Stimulated activated CD4-positive, alpha-beta T cell treated with anti-CD3 and anti-CD28 coated beads, Interleukin-15, amount 100 ng/mL, for 24 hours (primary cell): Measurements from ENCODE around the gene LTC4S.
"Not testable (repeated sequence)": the region's sequence is repeated elsewhere in the genome, so short reads cannot be mapped to it uniquely, and the experiment has no call there.

Experiments used
- DNase-seq: peaks from one replicate; pipeline ENCODE4 v3.0.0-alpha.2; 2020

LTC4S gene

GRCh38 chr5:179827680-179828079, 33.9 kb downstream of the LTC4S start:
- peak; percentile 75 for DNase-seq

- DNase-seq = no peak
Observed at GRCh38 chr5:179828756-179829421, 35.1 kb downstream of the LTC4S start.

DNA sequence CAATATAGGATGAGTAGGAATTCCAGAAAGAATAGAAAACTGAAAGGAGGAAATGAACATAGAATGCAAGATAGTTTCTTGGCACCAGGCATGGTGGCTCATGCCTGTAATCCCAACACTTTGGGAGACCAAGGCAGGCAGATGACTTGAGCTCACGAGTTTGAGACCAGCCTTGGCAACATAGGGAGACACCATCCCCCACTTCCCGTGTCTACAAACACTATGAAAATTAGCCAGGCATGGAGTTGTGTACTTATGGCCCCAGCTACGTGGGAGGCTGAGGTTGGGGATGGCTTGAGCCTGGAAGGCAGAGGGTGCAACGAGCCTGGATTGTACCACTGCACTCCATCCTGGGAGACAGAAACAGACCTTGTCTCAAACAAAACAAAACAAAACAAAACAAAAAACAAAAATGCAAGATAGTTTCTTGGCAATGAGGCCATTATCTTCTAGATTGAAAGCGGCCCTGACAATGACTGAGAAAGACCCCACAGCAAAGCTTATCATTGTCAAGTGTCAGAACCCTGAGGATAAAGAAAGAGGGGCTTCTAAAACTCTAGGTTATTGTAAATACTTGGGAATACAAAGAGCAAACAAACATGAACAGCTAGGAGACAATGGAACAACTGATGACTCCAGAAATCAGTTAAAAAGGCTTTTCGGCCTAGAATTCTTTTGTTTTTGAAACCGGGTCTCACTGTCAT, 36.1 kb downstream of the LTC4S start:
- DNase-seq = no peak

DNA sequence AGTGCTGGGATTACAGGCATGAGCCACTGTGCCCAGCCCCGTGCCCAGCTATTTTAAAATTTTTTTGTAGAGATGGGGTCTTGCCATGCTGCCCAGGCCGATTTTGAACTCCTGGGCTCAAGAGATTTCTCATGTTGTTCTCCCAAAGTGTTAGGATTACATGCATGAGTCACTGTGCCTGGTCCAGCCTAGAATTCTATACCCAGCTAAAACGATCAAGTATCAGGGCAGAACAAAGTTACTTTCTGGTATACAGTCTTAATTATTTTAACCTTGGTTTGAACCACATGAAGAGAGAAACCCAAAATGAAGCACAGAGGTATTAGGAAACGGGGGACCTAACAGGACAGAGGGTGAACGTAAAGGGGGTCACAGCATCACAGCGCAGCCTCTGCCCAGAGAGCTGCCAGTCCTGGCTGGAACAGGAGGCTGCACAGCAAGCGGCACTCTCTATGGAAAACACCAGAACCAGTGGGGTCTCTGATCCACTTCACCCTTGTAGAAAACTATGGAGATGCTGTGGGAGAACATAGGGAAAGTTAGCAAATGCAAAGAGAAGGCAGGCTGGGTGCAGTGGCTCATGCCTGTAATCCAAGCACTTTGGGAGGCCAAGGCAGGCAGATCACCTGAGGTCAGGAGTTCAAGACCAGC, 37.2 kb downstream of the LTC4S start:
- DNase-seq = no peak

DNA sequence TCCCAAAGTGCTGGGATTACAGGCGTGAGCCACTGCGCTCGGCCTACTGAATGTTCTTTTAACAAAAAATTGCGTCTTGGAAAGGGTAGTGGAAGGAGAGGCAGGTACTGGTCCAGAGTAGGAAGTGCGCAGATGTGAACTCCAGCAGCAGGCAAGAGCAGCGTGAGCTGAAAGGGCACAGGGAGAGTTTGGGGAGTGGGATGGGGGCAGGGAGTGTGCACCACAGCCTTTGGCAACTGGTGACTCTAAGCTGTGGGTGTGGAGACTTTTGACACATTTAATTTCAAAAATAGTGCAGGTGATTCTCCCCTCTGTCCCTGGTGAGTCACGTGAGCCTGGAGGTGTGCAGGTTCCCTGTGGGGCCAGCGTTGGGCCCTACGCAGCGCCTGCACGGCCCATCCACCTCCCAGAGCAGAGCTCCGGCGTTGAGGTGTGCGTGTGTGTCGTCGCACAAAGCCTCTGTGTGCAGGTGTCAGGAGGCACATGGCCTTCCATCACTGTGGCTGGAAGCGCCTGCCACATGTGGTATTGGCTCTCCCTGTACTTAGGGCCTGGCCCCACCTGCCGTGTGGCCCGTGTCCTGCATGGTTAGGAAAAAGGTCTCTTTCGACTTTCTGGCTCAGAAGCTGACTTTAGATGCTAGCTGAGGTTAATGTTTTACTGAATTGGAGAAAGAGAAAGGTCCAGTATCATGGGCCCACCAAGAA, 38.4 kb downstream of the LTC4S start:
- no peak for DNase-seq

GRCh38 chr5:179833056-179833708, 39.4 kb downstream of the LTC4S start:
- DNase-seq = no peak

- no peak for DNase-seq
Observed at GRCh38 chr5:179833709-179834070, 39.9 kb downstream of the LTC4S start.

GRCh38 chr5:179834120-179834519, 40.3 kb downstream of the LTC4S start:
- DNase-seq = no peak

DNA sequence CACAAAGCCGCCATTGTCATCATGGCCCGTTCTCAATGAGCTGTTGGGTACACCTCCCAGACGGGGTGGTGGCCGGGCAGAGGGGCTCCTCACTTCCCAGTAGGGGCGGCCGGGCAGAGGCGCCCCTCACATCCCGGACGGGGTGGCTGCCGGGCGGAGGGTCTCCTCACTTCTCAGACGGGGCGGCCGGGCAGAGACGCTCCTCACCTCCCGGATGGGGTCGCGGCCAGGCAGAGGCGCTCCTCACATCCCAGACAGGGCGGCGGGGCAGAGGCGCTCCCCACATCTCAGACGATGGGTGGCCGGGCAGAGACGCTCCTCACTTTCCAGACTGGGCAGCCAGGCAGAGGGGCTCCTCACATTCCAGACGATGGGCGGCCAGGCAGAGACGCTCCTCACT, 41.1 kb downstream of the LTC4S start:
- not testable (repeated sequence) for DNase-seq

DNA sequence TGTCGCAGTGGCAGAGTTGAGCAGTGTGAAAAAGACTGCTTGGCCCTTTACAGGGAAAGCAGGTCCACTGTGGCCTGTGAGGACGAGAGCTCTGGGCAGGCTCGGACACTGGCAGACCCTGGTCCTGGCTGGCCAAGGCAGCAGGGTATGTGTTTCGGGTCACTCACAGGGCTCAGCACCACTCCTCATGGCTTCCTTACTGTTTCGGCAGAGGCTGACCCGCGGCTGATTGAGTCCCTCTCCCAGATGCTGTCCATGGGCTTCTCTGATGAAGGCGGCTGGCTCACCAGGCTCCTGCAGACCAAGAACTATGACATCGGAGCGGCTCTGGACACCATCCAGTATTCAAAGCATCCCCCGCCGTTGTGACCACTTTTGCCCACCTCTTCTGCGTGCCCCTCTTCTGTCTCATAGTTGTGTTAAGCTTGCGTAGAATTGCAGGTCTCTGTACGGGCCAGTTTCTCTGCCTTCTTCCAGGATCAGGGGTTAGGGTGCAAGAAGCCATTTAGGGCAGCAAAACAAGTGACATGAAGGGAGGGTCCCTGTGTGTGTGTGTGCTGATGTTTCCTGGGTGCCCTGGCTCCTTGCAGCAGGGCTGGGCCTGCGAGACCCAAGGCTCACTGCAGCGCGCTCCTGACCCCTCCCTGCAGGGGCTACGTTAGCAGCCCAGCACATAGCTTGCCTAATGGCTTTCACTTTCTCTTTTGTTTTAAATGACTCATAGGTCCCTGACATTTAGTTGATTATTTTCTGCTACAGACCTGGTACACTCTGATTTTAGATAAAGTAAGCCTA, 42.6 kb downstream of the LTC4S start:
- DNase-seq = peak; percentile 65

- DNase-seq = no peak
Observed at GRCh38 chr5:179837076-179838011, 43.6 kb downstream of the LTC4S start.

DNA sequence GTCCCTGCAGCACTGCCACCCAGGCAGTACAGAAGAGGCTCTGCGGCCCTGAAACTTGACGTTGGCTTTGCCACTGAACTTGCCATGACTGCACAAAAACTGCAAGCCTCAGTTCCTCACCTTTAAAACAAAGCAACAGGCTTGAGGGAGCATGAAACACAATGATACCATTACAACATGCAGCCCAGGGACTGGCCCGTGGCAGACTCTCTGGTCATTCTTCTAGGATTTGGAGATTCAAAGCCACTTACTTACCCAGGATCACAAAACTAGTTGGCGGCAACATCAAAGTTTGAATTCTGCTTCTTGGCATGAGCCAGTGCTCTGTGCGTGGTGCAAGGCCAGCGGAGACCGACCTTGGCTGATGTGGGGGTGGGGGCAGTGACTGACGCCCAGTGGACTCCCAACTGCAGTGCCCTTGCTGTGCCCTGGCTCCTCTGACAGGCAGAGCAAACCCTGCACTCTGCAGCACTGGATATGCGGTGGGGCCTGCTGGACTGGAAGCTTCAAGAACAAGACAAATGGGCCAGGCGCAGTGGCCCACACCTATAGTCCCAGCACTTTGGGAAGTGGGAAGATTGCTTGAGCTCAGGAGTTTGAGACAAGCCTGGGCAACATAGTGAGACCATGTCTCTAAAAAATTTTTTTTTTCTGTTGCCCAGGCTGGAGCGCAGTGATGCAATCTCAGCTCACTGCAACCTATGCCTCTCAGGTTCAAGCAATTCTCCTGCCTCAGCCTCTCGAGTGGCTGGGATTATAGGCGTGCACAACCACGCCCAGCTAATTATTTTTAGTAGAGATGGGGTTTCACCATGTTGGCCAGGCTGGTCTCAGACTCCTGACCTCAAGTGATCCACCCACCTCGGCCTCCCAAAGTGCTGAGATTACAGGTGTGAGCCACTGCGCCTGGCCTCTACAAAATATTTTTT, 45.8 kb downstream of the LTC4S start:
- no peak for DNase-seq

DNA sequence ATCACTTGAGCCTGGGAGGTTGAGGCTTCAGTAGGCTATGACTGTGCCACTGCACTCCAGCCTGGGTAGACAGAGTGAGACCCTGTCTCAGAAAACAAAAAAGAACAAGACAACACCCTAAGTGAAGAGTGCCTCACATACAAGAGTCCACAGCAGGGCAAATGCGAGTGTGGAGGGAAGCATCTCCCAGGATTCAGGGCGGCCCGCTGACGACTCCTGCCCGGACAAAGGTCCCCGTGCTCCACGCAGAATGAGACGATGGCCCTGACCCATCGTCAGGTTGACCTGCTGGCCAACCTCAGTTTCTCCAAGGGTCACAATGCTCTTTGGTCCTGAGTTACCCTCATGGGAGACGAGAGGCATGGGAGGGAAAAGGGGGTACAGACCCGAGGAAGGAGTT, 46.5 kb downstream of the LTC4S start:
- no peak for DNase-seq

DNA sequence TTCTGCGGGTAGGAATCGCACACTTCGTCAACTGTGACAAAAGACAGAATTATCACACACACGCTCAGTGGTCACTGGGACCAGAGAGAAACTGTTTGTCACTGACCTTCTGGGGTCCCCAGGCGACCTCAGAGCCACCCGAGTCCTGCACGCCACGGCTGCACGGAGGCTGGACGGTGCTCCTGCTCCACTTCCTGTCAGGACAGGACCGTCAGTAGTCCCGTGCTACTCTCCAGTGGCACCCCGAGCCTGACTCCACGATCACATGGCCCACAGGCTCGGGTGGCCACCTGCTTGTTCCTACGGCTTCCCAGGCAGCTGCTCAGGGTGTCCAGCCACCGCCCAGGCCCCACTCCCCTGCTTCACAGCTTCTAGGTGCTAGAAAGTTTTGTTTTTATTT, 47.0 kb downstream of the LTC4S start:
- DNase-seq = no peak

GRCh38 chr5:179841621-179842020, 47.8 kb downstream of the LTC4S start:
- no peak for DNase-seq
